ENCODE measurements around the gene CR2.

DNA sequence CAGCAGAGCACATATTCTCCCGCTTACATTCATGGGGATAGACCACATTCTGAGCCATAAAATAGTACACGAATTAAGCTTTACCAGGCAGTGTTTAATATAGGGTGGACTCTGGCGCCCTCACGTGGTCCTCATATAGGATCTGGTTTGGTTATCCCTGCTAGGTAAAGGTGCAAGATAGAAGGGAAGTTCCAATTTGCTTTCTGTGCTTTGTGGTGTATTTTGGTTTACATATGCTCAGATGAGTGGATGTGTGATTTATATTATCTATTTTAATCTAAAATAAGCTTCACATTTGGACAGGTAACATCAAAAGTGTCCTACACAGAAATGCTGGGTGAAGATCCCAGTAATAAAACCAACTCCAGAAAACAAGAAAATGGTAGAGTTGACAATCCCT is 45.4 kb downstream of the CR2 start:
- no peak for TF ChIP-seq POLR2AphosphoS5 (IDR thresholded peaks at IDR 0.05; ENCODE audit: low read depth, low read length)
- TF ChIP-seq, protein P1, sequence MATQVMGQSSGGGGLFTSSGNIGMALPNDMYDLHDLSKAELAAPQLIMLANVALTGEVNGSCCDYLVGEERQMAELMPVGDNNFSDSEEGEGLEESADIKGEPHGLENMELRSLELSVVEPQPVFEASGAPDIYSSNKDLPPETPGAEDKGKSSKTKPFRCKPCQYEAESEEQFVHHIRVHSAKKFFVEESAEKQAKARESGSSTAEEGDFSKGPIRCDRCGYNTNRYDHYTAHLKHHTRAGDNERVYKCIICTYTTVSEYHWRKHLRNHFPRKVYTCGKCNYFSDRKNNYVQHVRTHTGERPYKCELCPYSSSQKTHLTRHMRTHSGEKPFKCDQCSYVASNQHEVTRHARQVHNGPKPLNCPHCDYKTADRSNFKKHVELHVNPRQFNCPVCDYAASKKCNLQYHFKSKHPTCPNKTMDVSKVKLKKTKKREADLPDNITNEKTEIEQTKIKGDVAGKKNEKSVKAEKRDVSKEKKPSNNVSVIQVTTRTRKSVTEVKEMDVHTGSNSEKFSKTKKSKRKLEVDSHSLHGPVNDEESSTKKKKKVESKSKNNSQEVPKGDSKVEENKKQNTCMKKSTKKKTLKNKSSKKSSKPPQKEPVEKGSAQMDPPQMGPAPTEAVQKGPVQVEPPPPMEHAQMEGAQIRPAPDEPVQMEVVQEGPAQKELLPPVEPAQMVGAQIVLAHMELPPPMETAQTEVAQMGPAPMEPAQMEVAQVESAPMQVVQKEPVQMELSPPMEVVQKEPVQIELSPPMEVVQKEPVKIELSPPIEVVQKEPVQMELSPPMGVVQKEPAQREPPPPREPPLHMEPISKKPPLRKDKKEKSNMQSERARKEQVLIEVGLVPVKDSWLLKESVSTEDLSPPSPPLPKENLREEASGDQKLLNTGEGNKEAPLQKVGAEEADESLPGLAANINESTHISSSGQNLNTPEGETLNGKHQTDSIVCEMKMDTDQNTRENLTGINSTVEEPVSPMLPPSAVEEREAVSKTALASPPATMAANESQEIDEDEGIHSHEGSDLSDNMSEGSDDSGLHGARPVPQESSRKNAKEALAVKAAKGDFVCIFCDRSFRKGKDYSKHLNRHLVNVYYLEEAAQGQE (IDR thresholded peaks at IDR 0.05; ENCODE audit: insufficient read depth in 1 of 2, low read depth in 2 of 2, low read length in 2 of 2), result no peak

Data from PFSK-1 (cell line).